HG03442 (cell line): ENCODE measurements around the gene RSL1D1.
A peak's percentile ranks its signal among the peaks of the same experiment; 100 is the strongest.

Experiments
- ATAC-seq: cut with Tn5 transposase; IDR thresholded peaks from one replicate; pipeline ENCODE4 v1.9.1; 2021; ENCODE audit warnings: mild to moderate bottlenecking, moderate library complexity; ENCODE audit not compliant: unreplicated experiment

Gene RSL1D1

GRCh38 chr16:11851294-11852091 is at the start of gene RSL1D1:
TSS of gene RSL1D1 (minus strand) at chr16:11851542. CDS start at chr16:11851512, 30 bp downstream.
- peak; percentile 78 for ATAC-seq

- no peak for ATAC-seq
These were observed 49.7 kb upstream of the RSL1D1 start for GRCh38 chr16:11901091-11901490.

GRCh38 chr16:11896486-11897176 is 45.3 kb upstream of the RSL1D1 start:
- ATAC-seq: no peak

- ATAC-seq: no peak
These were observed 42.2 kb upstream of the RSL1D1 start for GRCh38 chr16:11893571-11893970.

DNA sequence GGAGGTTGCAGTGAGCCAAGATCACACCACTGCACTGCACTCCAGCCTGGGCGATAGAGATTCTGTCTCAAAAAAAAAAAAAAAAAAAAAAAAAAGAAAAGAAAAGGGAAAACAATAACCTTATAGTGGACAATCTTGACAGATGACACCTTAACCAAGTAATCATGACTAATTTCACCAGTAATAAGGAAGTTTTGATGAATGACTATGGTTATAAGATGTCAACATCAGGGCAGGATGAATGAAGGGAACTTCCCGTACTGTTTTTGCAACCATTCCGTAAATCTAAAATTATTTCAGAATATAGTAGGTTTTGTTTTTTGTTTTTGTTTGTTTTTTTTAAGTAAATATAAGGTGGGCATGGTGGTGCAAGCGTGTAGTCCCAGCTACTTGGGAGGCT is 41.4 kb upstream of the RSL1D1 start:
- ATAC-seq: no peak

- ATAC-seq: no peak
These were observed 39.1 kb upstream of the RSL1D1 start for GRCh38 chr16:11890231-11890965.

DNA sequence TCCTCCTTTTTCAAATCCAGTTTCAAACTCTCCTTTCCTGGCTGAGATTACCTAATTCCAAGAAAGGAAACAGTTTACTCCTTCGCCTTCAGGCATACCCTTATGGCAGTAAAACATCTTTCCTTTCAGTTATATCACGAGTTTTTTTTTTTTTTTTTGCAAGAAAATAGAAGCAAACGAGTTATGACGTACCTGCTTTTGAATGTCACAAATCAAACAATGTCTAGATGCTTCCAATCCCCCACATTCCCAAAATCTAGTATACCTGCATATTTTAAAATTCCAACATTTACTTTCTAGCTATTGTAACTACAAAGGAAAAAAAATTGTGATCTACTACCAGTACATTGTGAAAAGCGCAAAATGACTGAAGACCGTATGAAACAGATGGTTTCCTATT is 35.5 kb upstream of the RSL1D1 start:
- ATAC-seq: no peak

- ATAC-seq: no peak
These were observed 32.7 kb upstream of the RSL1D1 start for GRCh38 chr16:11884035-11884434.

DNA sequence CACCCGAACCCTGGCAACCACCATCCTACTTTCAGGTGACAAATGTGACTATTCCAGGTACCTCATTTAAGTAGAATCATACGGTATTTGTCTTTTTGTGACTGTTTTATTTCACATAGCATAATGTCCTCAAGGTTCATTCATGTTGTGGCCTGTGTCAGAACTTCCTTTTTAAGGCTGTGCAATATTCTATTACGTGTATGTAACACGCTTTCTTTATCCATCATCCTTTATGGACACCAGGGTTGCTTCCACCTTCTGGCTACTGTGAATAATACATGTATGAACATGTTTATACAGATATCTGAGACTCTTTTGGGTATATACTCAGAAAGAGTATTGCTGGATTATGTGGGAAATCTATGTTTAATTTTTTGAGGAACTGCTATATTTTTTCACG is 28.7 kb upstream of the RSL1D1 start:
- ATAC-seq: no peak

DNA sequence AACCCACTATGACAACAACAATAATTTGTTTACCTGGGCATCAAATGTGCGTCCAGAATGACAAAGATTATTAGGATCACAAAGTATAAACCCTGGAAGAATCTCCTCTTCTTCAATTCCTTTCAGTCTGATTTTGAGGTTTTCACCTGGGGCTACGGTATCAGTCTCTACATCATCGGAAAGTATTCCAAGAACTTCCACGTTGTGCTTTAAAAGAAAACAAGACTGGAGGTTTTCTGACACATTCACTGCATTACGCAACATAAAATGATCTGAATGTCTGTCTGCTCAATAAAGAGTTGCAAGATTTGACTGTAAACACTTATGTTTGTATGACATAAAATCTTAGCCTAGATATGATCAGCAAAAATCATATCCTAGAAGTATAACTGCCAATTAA is 26.0 kb upstream of the RSL1D1 start:
- ATAC-seq: no peak

- no peak for ATAC-seq
These were observed 25.0 kb upstream of the RSL1D1 start for GRCh38 chr16:11876306-11876705.

GRCh38 chr16:11875721-11876120 is 24.4 kb upstream of the RSL1D1 start:
- ATAC-seq: no peak

- ATAC-seq: no peak
These were observed 19.9 kb upstream of the RSL1D1 start for GRCh38 chr16:11871193-11871592.

DNA sequence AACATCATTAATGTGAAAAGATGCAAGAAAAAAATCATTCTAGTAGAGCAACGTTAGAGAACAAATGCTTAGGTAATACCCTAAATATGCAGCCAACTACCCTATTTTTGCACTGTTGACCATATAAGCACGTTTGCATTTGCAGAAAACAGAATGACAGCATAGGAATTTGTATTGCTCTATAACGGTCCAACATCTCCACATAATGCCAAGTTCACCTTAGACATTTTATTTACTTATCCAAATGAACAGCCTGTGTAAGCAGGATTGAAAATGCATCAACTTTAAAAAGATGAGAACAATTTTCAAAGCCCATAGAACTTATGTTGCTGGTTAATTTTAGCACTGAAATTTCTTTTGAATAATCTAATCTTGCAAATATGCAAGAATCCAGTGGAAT is 19.1 kb upstream of the RSL1D1 start:
- ATAC-seq: no peak

DNA sequence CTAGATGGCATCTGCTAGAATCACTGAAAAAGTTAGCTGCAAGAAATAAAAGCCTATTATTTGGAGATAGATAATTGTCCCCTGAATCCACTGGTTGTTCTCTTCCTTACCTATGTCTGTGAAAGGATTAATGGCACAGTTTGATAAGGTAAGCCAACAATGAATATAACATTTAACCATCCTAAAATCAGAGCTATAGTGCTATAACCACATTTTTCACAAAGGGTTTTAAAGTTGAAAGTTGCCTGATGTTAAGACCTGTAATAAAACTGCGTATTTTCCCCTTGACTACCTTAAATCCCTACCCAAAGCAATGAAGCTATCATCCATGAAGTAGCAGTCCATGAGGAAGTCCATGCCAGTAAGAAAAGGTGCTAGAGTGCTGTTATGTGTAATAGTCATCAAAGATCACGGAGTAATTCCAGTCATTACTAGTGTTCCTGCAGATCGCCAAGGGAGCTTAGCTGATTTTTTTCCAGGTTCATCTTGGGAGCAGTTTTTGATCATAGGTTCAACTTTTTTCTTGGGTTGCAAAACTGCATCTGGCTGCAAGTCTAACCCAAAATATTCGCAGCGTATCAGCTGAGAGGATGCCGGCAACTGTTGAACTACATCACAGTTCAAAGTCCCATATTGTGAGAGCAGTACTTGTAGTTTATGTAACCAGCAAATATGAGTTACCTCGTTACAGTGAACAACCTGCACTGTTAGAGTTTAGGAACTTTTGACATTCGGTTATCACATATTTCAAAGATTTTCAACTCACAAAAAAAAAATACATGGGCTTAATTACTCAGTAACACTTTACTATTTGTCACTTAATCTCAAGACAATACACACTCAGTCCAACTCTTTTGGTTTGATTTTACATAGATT is 18.2 kb upstream of the RSL1D1 start:
- ATAC-seq: no peak

DNA sequence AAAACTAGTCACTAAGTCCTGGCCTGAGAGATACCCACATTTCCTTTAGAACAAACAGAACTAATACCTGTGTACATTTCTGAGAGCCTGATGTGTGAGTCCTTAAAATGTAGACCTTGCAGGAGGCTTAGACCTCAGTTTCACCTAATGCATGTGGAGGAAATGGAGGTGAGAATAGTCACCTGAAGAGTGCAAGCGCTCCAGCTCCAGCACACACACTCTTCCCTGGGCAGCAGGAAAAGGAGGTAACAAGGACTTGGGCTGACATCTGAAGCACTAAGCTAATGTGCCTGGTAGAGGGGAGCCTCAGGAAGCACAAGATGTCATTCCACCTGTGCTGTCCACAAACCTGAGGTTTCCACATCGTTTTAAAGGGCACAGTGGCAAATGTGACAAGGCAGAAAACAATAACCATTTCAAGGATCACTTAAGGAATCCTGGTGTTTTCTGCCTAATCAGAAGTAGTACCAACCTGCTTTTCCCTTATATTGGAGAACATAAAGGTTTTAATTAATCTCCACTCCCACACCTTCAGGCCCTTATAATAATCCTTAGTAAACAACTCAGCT is 17.2 kb upstream of the RSL1D1 start:
- no peak for ATAC-seq

- ATAC-seq: no peak
These were observed 11.1 kb upstream of the RSL1D1 start for GRCh38 chr16:11862489-11862888.

DNA sequence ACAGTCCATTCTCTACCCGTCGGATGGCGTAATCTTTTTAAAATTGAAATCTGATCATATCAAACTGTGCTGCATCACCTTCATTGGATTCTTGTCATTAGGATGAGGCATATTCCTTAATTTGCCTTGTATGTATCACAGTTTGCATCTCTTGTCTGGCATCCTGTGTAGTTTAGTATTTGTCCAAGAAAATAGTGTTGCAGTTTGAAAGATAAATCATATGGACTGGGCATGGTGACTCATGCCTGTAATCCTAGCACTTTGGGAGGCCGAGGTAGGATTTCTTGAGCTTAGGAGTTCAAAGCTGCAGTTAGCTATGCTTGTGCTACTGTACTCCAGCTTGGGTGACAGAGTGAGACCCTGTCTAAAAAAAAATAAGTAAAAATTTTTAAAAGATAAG is 5.8 kb upstream of the RSL1D1 start:
- ATAC-seq: no peak

- no peak for ATAC-seq
These were observed 909 bp upstream of the RSL1D1 start for GRCh38 chr16:11852092-11852809.

GRCh38 chr16:11848842-11849241 is 2.5 kb downstream of the RSL1D1 start:
- ATAC-seq: no peak
